GM19324 (cell line): ENCODE results near the gene LCE3B.

ENCODE experiments used
- ATAC-seq: cut with Tn5 transposase; IDR thresholded peaks from one replicate; pipeline ENCODE4 v1.9.1; 2021; ENCODE audit warnings: mild to moderate bottlenecking, moderate library complexity; ENCODE audit not compliant: unreplicated experiment, low FRiP score

The LCE3B gene

DNA sequence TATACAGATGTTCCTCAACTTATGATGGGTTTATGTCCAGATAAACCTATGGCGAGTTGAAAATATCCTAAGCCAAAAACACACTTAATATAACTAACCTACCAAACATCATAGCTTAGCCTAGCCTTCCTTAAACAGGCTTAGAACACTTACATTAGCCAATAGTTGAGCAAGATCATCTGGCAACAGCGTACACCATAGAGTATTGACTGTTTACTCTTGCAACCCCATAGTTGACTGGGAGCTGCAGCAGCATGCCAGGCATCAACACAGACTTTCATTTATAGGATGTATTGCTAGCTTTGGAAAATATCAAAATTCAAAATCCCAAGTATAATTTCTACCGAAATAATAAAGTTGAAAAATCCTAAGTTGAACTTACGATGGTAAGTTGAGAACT is 44.1 kb downstream of the LCE3B start:
- no peak for ATAC-seq

DNA sequence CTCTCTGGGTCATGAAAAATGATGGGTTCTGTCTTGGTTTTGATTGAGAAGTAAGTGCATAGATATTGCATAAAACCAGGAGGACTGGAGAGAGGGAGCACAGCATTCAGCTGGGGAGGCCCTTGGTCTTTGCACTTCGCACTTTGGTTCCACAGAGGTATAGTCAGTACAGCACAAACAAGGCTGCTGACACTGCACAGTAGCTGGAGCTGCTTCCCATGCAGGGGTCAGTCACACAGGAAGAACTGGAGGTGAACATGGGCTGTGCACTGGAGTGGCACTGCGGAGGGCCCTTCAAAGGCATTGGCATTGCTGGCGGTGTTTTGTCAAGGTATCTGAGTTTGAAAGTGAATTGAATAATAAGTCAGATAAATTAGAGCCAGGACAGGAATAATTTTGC is 45.0 kb downstream of the LCE3B start:
- ATAC-seq = no peak

DNA sequence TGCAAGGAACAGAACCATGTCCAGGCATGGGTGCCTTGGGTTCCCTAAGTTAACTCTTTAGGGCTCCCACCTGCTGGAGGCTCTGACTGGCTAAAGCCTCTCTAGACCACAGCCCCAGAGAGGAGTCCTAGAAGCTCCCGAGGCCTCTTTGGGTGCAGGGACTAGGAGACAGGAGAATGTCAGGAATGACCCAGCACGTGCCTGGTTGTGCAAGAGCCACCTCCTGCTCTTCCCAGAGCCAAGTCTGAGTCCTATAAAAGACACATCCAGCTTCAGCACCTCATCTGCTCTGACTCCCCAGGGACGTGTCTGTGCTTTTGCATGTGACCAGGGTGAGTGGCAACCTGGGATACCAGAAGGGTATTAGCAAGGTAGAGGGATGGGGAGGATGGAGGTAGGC is 49.5 kb downstream of the LCE3B start, which contains the start of gene LCE2D:
TSS of gene LCE2D (plus strand) at position 283 of the 400 bp plus-strand sequence. CDS start 726 bp downstream, outside the sequence.
- no peak for ATAC-seq
